Sciatic nerve (tissue), 2 donors: ENCODE data around the gene EGFR. TPM values are rescaled to one million over a fixed set of nuclear protein-coding genes. Genes with fewer than 3 reads are reported as not detected.

Experiments
- ATAC-seq: fragments of 200-7000 bp; cut with Tn5 transposase; one replicate; pipeline ENCODE4 v1.9.1; 2020; ENCODE audit warnings: mild to moderate bottlenecking, moderate library complexity
- DNase-seq: peaks from one replicate; pipeline ENCODE4 v3.0.0-alpha.2; 2020; ENCODE audit warnings: low spot score
- intact Hi-C: fragments of 100-400 bp; cut with DNase I; formaldehyde crosslinking; loops from one replicate; pipeline ENCODE4 v1.14.2; 2022
- total RNA-seq: library from RNA; stranded (reverse); fragmentation: NEBNext Ultra II Directional; extraction: Animal tissue kit (Norgen Biotek cat#: 25700); gene quantifications from one replicate; pipeline ENCODE4 v1.2.1, GENCODE V29; 2021
- donor health status: DM: no; HTN: no; CAD: no.
- donor health status: DM: no; HTN: no; CAD: no.

The EGFR gene
- total RNA-seq, result 125 TPM

GRCh38 chr7:55018361-55019190 lies at the start of gene EGFR:
Gene EGFR (plus strand): TSS chr7:55019017. CDS start chr7:55019278, 261 bp downstream.
- intact Hi-C loops, result no loop called here
- peak; percentile 83 for ATAC-seq
- DNase-seq, result peak; percentile 91

DNA sequence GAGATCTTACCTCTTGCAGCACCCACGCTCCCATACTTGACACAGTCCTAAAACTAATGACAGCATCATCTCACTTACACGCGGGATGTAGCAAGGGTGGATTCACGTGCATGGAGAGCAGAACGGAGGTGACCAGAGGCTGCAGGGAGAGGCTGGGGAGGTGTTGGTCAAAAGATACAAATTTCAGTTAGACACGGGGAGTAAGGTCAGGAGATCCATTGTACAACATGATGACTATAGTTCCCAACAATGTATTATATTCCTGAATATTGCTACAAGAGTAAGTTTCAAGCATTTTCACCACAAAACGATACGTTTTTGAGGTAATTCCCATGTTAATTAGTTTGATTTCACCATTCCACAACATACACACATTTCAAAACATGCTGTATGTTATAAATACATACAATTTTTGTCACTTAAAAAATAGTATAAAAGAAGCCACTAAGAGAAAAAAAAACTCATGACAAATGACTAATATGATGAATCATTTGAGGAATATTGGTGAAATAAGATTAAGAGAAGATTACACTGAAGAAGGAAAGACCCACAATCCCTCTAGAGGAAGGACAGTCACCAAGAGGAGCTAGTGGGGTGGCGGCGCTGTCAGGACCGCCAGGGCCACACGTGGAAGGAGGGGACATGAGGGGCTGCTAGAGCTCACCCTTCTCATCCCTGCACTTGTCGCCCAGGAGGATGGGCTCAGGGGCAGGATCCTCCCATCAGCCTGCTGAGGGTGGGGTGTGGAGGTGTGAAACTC lies 49.4 kb upstream of the EGFR start:
- DNase-seq (no peak), ATAC-seq (no peak)
- intact Hi-C loops, result no loop called here

DNA sequence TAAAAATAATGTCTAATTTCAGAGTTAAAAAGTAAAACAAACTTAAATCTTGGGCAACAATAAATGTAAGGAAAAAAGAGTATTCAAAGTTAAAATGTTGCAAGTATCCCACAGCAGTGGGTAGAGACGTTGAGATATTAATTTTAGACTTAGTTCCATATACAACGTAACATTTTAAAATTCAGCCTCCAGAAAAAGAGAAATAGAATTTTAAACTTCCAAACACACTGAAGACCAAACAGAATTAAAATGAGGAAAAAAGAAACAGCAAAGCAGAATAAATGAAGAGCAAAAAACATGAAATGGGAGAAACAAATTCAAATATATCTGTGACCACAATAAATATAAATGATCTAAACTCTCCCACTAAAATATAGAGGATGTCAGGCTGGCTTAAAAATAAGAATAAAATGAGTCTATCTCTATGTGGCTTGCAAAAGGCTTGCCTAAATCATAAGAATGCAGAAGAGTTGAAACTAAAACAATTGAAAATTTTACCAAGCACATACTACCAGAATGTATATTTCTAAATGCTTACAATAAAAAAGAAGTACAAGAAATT lies 46.0 kb upstream of the EGFR start:
- DNase-seq (no peak), ATAC-seq (no peak)
- intact Hi-C loops, result no loop called here

DNA sequence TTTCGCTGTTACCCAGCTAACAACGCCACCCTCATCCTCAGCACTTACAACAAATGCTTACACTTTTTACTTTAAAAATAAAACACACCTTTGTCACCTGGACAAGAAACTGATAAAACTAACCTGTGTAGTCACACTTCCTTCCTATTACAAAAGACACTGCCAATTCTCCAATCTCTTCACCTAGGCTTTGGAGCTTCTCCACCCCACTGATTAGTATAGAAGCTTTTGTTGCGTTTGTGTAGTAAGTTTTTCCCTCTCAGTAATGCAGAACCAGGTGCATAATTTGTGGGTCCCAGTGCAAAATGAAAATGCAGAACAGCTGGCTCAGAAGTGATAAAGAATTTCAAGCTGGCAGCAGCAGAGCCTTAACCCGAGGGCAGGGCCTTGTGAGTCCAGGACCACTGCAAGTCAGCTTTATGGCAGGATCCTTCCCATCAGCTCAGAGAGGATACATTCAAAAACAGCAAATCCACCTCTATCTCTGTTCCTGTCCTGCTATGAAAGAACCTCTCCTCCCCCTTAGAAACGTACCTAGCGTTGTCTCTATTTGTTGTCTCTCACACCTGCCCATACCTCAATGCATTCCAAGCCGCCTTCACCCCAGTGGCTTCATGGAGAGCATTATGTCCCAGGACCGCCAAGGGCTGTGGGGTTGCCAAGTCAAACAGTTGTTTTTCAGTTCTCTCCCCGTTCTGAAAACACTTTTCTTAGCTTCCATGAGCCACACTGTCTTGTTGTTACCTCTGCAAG lies 40.3 kb upstream of the EGFR start:
- intact Hi-C loops, result no loop called here

GRCh38 chr7:54980521-54980920 lies 38.3 kb upstream of the EGFR start:
- DNase-seq (no peak), ATAC-seq (no peak)
- intact Hi-C loops, result no loop called here

More for the DNA sequence above, 40.3 kb upstream of the EGFR start:
- DNase-seq (no peak), ATAC-seq (no peak)

- intact Hi-C loops, result no loop called here
- DNase-seq, result no peak
- ATAC-seq, result no peak
Observed at GRCh38 chr7:54981913-54982312, 36.9 kb upstream of the EGFR start.

- intact Hi-C loops, result no loop called here
- ATAC-seq (no peak), DNase-seq (no peak)
Observed at GRCh38 chr7:54985426-54986330, 33.1 kb upstream of the EGFR start.

DNA sequence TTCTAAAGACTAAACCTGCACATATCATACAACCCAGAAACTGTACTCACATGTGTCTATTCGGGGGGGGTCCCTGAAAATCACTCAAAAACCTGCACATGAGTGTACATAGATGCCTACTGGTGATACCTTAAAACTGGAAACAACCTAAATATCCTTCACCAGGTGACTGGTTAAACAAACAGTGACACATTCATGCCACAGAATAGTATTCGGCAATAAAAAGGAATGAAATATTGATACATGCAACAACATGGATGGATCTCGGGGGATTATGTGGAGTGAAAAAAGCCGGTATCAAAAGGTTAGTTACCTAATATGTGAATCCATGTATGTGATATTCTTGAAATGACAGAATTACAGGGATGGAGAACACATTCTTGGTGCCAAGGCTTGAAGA lies 32.1 kb upstream of the EGFR start:
- DNase-seq, result no peak
- intact Hi-C loops, result no loop called here
- ATAC-seq, result no peak

- intact Hi-C loops, result no loop called here
- ATAC-seq (no peak), DNase-seq (no peak)
Observed at GRCh38 chr7:54987772-54988171, 31.0 kb upstream of the EGFR start.

- no peak for ATAC-seq
- intact Hi-C loops, result no loop called here
Observed at GRCh38 chr7:54988516-54988915, 30.3 kb upstream of the EGFR start.

GRCh38 chr7:54989453-54990225 lies 29.2 kb upstream of the EGFR start:
- no peak for DNase-seq
- ATAC-seq, result no peak
- intact Hi-C loops, result no loop called here

More at GRCh38 chr7:54988516-54988915, 30.3 kb upstream of the EGFR start:
- DNase-seq, result no peak

DNA sequence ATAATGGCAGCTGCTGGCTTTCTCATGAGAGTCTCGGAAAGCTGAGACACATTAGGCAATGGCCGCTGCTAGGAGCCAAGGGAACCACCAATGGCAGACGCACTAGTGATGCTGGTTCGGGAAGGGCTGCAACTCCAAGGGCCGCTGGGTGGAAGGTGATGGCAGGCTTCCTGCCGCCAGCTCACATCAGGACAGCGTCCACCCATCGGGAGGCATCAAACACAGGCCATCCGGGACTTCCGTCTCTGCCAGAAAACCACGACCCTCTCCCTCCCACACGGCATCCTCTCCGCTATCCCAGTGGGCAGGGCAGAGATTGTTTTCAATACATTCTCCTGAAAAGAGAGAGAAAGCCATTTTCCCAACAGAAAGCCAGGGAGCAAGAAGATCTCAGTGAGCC lies 27.5 kb upstream of the EGFR start:
- DNase-seq (no peak), ATAC-seq (no peak)
- intact Hi-C loops, result no loop called here

- peak; percentile 93 for ATAC-seq
- DNase-seq, result no peak
- intact Hi-C loops, result no loop called here
Observed at GRCh38 chr7:54992871-54993475, 25.8 kb upstream of the EGFR start.

GRCh38 chr7:54995166-54995565 lies 23.7 kb upstream of the EGFR start:
- no peak for ATAC-seq
- DNase-seq, result no peak
- intact Hi-C loops, result no loop called here

GRCh38 chr7:54995610-54996363 lies 23.0 kb upstream of the EGFR start:
- no peak for ATAC-seq
- no peak for DNase-seq
- intact Hi-C loops, result no loop called here

- DNase-seq (no peak), ATAC-seq (no peak)
- intact Hi-C loops, result no loop called here
Observed at GRCh38 chr7:54996391-54996790, 22.4 kb upstream of the EGFR start.

DNA sequence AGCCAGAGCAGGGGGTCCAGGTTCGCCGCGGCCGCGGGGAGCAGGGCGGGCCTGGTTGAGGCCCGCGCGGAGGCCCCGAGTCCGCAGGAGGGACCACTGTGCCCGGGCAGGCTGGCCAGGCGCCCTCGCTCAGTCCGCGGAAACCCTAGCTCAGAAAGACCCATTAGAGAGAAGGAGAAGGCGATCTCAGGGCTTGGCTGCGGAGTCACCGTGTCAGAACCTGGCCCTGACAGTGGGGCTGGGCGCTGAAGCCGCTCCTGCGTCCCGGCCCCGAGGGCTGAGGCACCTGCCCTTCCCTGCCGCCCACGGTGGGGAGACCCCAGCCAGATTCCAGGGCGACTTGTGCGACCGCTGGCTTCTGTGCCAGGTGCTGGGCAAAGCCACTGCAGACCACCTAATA lies 14.2 kb upstream of the EGFR start:
- intact Hi-C loops, result no loop called here
- DNase-seq (no peak), ATAC-seq (no peak)
